Erythroblast (primary cell): ENCODE results near the gene PCDHB12.
"Not testable (repeated sequence)": the region's sequence is repeated elsewhere in the genome, so short reads cannot be mapped to it uniquely, and the experiment has no call there.

Experiments
- GATA1 ChIP-seq: IDR thresholded peaks from 2 replicates; pipeline ENCODE4 v1.6.1; 2011; ENCODE audit warnings: low read depth, mild to moderate bottlenecking, control low read depth, low read length, moderate library complexity
- POLR2A ChIP-seq: IDR thresholded peaks from 2 replicates; pipeline ENCODE4 v1.6.1; 2011; ENCODE audit warnings: mild to moderate bottlenecking, low read length

DNA sequence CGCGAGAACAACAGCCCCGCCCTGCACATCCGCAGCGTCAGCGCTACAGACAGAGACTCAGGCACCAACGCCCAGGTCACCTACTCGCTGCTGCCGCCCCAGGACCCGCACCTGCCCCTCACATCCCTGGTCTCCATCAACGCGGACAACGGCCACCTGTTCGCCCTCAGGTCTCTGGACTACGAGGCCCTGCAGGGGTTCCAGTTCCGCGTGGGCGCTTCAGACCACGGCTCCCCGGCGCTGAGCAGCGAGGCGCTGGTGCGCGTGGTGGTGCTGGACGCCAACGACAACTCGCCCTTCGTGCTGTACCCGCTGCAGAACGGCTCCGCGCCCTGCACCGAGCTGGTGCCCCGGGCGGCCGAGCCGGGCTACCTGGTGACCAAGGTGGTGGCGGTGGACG is 7.0 kb downstream of the PCDHB12 start:
- TF ChIP-seq POLR2A, GATA1: not testable (repeated sequence)
